ENCODE results near the gene DUSP9.

Gene DUSP9

GRCh38 chrX:153647461-153648357 is 706 bp downstream of the DUSP9 start:
- TF ChIP-seq SNAI2 (CRISPR knock-in tag; IDR thresholded peaks at IDR 0.05) (no peak), CREB5 (CRISPR knock-in tag; IDR thresholded peaks at IDR 0.05; ENCODE audit: low read depth) (no peak), ARNTL (CRISPR knock-in tag; IDR thresholded peaks at IDR 0.05; ENCODE audit: borderline replicate concordance, low read depth) (no peak), ZFP30 (CRISPR knock-in tag; IDR thresholded peaks at IDR 0.05) (no peak), RARB (CRISPR knock-in tag; IDR thresholded peaks at IDR 0.05) (no peak), TCF4 (CRISPR knock-in tag; IDR thresholded peaks at IDR 0.05; ENCODE audit: borderline replicate concordance) (no peak), ZFP3 (CRISPR knock-in tag; IDR thresholded peaks at IDR 0.05) (no peak), GLIS3 (CRISPR knock-in tag; IDR thresholded peaks at IDR 0.05) (no peak), PPARA (CRISPR knock-in tag; IDR thresholded peaks at IDR 0.05; ENCODE audit: borderline replicate concordance) (no peak), OSR1 (CRISPR knock-in tag; IDR thresholded peaks at IDR 0.05) (no peak), TSHZ2 (CRISPR knock-in tag; IDR thresholded peaks at IDR 0.05) (no peak), CSRNP3 (CRISPR knock-in tag; IDR thresholded peaks at IDR 0.05) (no peak), PATZ1 (CRISPR knock-in tag; IDR thresholded peaks at IDR 0.05; ENCODE audit: borderline replicate concordance) (no peak), CSDC2 (CRISPR knock-in tag; IDR thresholded peaks at IDR 0.05) (no peak), ZNF8 (CRISPR knock-in tag; IDR thresholded peaks at IDR 0.05) (no peak)
- ATAC-seq = no peak

- no peak for TF ChIP-seq ZNF565 (CRISPR knock-in tag; conservative IDR thresholded peaks at IDR 0.05; ENCODE audit: low read depth)
- TF ChIP-seq ZNF8 (CRISPR knock-in tag; IDR thresholded peaks at IDR 0.05) = no peak
- TF ChIP-seq OSR1 (CRISPR knock-in tag; IDR thresholded peaks at IDR 0.05) = no peak
- no peak for TF ChIP-seq ISL1 (CRISPR knock-in tag; IDR thresholded peaks at IDR 0.05)
- TF ChIP-seq BACH2 (CRISPR knock-in tag; IDR thresholded peaks at IDR 0.05; ENCODE audit: borderline replicate concordance) = no peak
- TF ChIP-seq CSDC2 (CRISPR knock-in tag; IDR thresholded peaks at IDR 0.05) = no peak
- no peak for TF ChIP-seq ESRRG (CRISPR knock-in tag; IDR thresholded peaks at IDR 0.05)
- no peak for TF ChIP-seq CSRNP3 (CRISPR knock-in tag; IDR thresholded peaks at IDR 0.05)
- no peak for TF ChIP-seq PPARA (CRISPR knock-in tag; IDR thresholded peaks at IDR 0.05; ENCODE audit: borderline replicate concordance)
- TF ChIP-seq ARNTL (CRISPR knock-in tag; IDR thresholded peaks at IDR 0.05; ENCODE audit: borderline replicate concordance, low read depth) = no peak
- no peak for TF ChIP-seq SNAI2 (CRISPR knock-in tag; IDR thresholded peaks at IDR 0.05)
- no peak for TF ChIP-seq TCF4 (CRISPR knock-in tag; IDR thresholded peaks at IDR 0.05; ENCODE audit: borderline replicate concordance)
- TF ChIP-seq RARB (CRISPR knock-in tag; IDR thresholded peaks at IDR 0.05) = no peak
- TF ChIP-seq TOX (CRISPR knock-in tag; IDR thresholded peaks at IDR 0.05; ENCODE audit: borderline replicate concordance) = no peak
- no peak for TF ChIP-seq ZFP3 (CRISPR knock-in tag; IDR thresholded peaks at IDR 0.05)
- no peak for TF ChIP-seq ZC3H10 (CRISPR knock-in tag; IDR thresholded peaks at IDR 0.05)
- no peak for TF ChIP-seq GLIS3 (CRISPR knock-in tag; IDR thresholded peaks at IDR 0.05)
- TF ChIP-seq CREB5 (CRISPR knock-in tag; IDR thresholded peaks at IDR 0.05; ENCODE audit: low read depth) = no peak
- no peak for TF ChIP-seq POU6F1 (CRISPR knock-in tag; IDR thresholded peaks at IDR 0.05; ENCODE audit: borderline replicate concordance, low read depth)
- ATAC-seq = no peak
Measured at GRCh38 chrX:153648358-153649177, 1.6 kb downstream of the DUSP9 start.

Data from SK-N-SH treated with all-trans-retinoic acid at 6 μM for 48 hours (cell line).